Stimulated activated CD4-positive, alpha-beta T cell treated with anti-CD3 and anti-CD28 coated beads, Interleukin-15, amount 100 ng/mL, for 24 hours (primary cell): ENCODE data around the gene ADGRV1.
"Not testable (repeated sequence)": the region's sequence is repeated elsewhere in the genome, so short reads cannot be mapped to it uniquely, and the experiment has no call there.

ENCODE experiments used
- DNase-seq: peaks from one replicate; pipeline ENCODE4 v3.0.0-alpha.2; 2020

The ADGRV1 gene

GRCh38 chr5:90553711-90554110 is 4.9 kb upstream of the ADGRV1 start:
- DNase-seq, result no peak

GRCh38 chr5:90554358-90555006 is 4.1 kb upstream of the ADGRV1 start:
- no peak for DNase-seq

- no peak for DNase-seq
Observed at GRCh38 chr5:90555666-90556065, 2.9 kb upstream of the ADGRV1 start.

GRCh38 chr5:90557391-90557790 is 1.2 kb upstream of the ADGRV1 start:
- DNase-seq, result no peak

- no peak for DNase-seq
Observed at GRCh38 chr5:90557871-90558270, 726 bp upstream of the ADGRV1 start.

GRCh38 chr5:90560771-90561170 is 2.2 kb downstream of the ADGRV1 start:
- DNase-seq, result no peak

GRCh38 chr5:90561766-90562165 is 3.2 kb downstream of the ADGRV1 start:
- no peak for DNase-seq

- no peak for DNase-seq
Observed at GRCh38 chr5:90562341-90562740, 3.7 kb downstream of the ADGRV1 start.

GRCh38 chr5:90563108-90563507 is 4.5 kb downstream of the ADGRV1 start:
- no peak for DNase-seq

GRCh38 chr5:90565491-90565890 is 6.9 kb downstream of the ADGRV1 start:
- no peak for DNase-seq

GRCh38 chr5:90569084-90569483 is 10.5 kb downstream of the ADGRV1 start:
- no peak for DNase-seq

- DNase-seq, result no peak
Observed at GRCh38 chr5:90570034-90570433, 11.4 kb downstream of the ADGRV1 start.

GRCh38 chr5:90571147-90571773 is 12.7 kb downstream of the ADGRV1 start:
- DNase-seq, result no peak

- DNase-seq, result no peak
Observed at GRCh38 chr5:90575712-90576111, 17.1 kb downstream of the ADGRV1 start.

- not testable (repeated sequence) for DNase-seq
Observed at GRCh38 chr5:90576566-90576965, 18.0 kb downstream of the ADGRV1 start.

GRCh38 chr5:90579905-90580304 is 21.3 kb downstream of the ADGRV1 start:
- DNase-seq, result not testable (repeated sequence)

- DNase-seq, result no peak
Observed at GRCh38 chr5:90581956-90582355, 23.4 kb downstream of the ADGRV1 start.

GRCh38 chr5:90585337-90585986 is 26.9 kb downstream of the ADGRV1 start:
- no peak for DNase-seq

GRCh38 chr5:90586469-90586868 is 27.9 kb downstream of the ADGRV1 start:
- no peak for DNase-seq

GRCh38 chr5:90590170-90590569 is 31.6 kb downstream of the ADGRV1 start:
- DNase-seq, result no peak

- DNase-seq, result not testable (repeated sequence)
Observed at GRCh38 chr5:90593083-90593482, 34.5 kb downstream of the ADGRV1 start.

- not testable (repeated sequence) for DNase-seq
Observed at GRCh38 chr5:90595766-90596165, 37.2 kb downstream of the ADGRV1 start.

GRCh38 chr5:90598293-90598692 is 39.7 kb downstream of the ADGRV1 start:
- DNase-seq, result no peak

GRCh38 chr5:90600307-90600706 is 41.7 kb downstream of the ADGRV1 start:
- not testable (repeated sequence) for DNase-seq
